ENCODE data around the gene LPP.
A peak's percentile ranks its signal among the peaks of the same experiment; 100 is the strongest.

Gene LPP

GRCh38 chr3:188295876-188296275 is 141.9 kb downstream of the LPP start:
- H3K36me3 ChIP-seq (replicated peaks), result no peaks in the 10 kb centered on the region
- no peak for DNase-seq
- TF ChIP-seq, protein P1, sequence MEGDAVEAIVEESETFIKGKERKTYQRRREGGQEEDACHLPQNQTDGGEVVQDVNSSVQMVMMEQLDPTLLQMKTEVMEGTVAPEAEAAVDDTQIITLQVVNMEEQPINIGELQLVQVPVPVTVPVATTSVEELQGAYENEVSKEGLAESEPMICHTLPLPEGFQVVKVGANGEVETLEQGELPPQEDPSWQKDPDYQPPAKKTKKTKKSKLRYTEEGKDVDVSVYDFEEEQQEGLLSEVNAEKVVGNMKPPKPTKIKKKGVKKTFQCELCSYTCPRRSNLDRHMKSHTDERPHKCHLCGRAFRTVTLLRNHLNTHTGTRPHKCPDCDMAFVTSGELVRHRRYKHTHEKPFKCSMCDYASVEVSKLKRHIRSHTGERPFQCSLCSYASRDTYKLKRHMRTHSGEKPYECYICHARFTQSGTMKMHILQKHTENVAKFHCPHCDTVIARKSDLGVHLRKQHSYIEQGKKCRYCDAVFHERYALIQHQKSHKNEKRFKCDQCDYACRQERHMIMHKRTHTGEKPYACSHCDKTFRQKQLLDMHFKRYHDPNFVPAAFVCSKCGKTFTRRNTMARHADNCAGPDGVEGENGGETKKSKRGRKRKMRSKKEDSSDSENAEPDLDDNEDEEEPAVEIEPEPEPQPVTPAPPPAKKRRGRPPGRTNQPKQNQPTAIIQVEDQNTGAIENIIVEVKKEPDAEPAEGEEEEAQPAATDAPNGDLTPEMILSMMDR (IDR thresholded peaks at IDR 0.05; ENCODE audit: low read depth, low read length, missing control alignments), result no peak
- no peaks in the 10 kb centered on the region for H3K27me3 ChIP-seq (replicated peaks)
- no peak overlapping the region for H3K4me3 ChIP-seq (ENCODE audit: low read depth, low read length)
- H3K27ac ChIP-seq, result peak overlapping the region; percentile 82
- in situ Hi-C loops (cut with HindIII; ENCODE audit: low pct_ligation_motif_present, low sequenced_read_pairs), result loop anchor here (25.0 kb wide), 1 partner anchor 559 kb away; the partner anchor contains the start of gene BCL6

- no peaks in the 10 kb centered on the region for H3K27me3 ChIP-seq (replicated peaks)
- no peak overlapping the region for H3K4me3 ChIP-seq (ENCODE audit: low read depth, low read length)
- TF ChIP-seq, protein P1 (IDR thresholded peaks at IDR 0.05; ENCODE audit: low read depth, low read length, missing control alignments), result no peak
- in situ Hi-C loops (cut with HindIII; ENCODE audit: low pct_ligation_motif_present, low sequenced_read_pairs), result loop anchor here (25.0 kb wide), 1 partner anchor 560 kb away; the partner anchor contains the start of gene BCL6
- peak; percentile 79 for DNase-seq
- H3K27ac ChIP-seq, result peak overlapping the region; percentile 57
- H3K36me3 ChIP-seq (replicated peaks), result no peaks in the 10 kb centered on the region
Observed at GRCh38 chr3:188296761-188297612, 143.0 kb downstream of the LPP start.

DNA sequence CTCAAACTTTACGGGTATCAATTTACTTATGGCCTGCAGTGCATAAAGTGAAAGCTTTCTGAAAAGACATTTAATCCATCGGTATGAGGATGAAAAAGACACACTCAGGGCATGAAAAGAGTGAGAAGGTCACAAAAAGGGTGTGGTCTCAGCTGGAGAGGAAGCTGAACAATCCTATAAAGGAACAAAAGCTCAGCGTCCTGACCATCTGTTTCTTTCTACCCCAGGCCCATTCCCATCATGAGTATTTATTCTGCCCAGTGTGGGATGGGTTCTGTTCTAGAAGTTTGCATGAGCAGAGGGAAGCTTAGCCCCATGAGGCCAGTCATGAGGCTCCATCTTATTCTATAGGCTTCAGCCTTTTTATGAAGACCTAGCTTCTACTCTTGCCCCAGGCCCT is 144.6 kb downstream of the LPP start:
- Histone ChIP-seq H3K27me3 (replicated peaks) (no peaks in the 10 kb centered on the region), H3K36me3 (replicated peaks) (no peaks in the 10 kb centered on the region), H3K27ac (peak overlapping the region; percentile 50), H3K4me3 (ENCODE audit: low read depth, low read length) (no peak overlapping the region)
- DNase-seq, result no peak
- in situ Hi-C loops (cut with HindIII; ENCODE audit: low pct_ligation_motif_present, low sequenced_read_pairs), result loop anchor here (25.0 kb wide), 1 partner anchor 561 kb away; the partner anchor contains the start of gene BCL6
- TF ChIP-seq, protein P1 (IDR thresholded peaks at IDR 0.05; ENCODE audit: low read depth, low read length, missing control alignments), result no peak

- in situ Hi-C loops (cut with HindIII; ENCODE audit: low pct_ligation_motif_present, low sequenced_read_pairs), result loop anchor here (25.0 kb wide), 1 partner anchor 562 kb away; the partner anchor contains the start of gene BCL6
- TF ChIP-seq, protein P1 (IDR thresholded peaks at IDR 0.05; ENCODE audit: low read depth, low read length, missing control alignments), result no peak
- Histone ChIP-seq H3K27me3 (replicated peaks) (no peaks in the 10 kb centered on the region), H3K36me3 (replicated peaks) (no peaks in the 10 kb centered on the region), H3K27ac (peak overlapping the region; percentile 50), H3K4me3 (ENCODE audit: low read depth, low read length) (no peak overlapping the region)
- peak; percentile 53 for DNase-seq
Observed at GRCh38 chr3:188299068-188299467, 145.1 kb downstream of the LPP start.

- in situ Hi-C loops (cut with HindIII; ENCODE audit: low pct_ligation_motif_present, low sequenced_read_pairs), result loop anchor here (25.0 kb wide), 1 partner anchor 562 kb away; the partner anchor contains the start of gene BCL6
- Histone ChIP-seq H3K27ac (peak overlapping the region; percentile 50), H3K36me3 (replicated peaks) (no peaks in the 10 kb centered on the region), H3K27me3 (replicated peaks) (no peaks in the 10 kb centered on the region), H3K4me3 (ENCODE audit: low read depth, low read length) (no peak overlapping the region)
- no peak for DNase-seq
- TF ChIP-seq, protein P1 (IDR thresholded peaks at IDR 0.05; ENCODE audit: low read depth, low read length, missing control alignments), result no peak
Observed at GRCh38 chr3:188299708-188300107, 145.8 kb downstream of the LPP start.
